GM12878 (cell line): ENCODE measurements around the gene KLHL34. TPM values are rescaled to one million over a fixed set of nuclear protein-coding genes. Genes with fewer than 3 reads are reported as not detected.

Experiments
- ATAC-seq: fragments of 200-7000 bp; cut with Tn5 transposase; 3 replicates; pipeline ENCODE4 v1.9.1; 2020; ENCODE audit warnings: mild to moderate bottlenecking, moderate library complexity
- BruUV-seq: library from RNA; stranded (reverse); fragments of 400-500 nt; replicated peaks from 2 replicates; lab custom pipeline; 2021; lab: Mats Ljungman, UMichigan
- CTCF ChIA-PET: fragments of 300-600 bp; sonication (Branson Sonifier 250); formaldehyde crosslinking; extraction: SDS; loops from one replicate; lab custom pipeline; 2021; ENCODE audit warnings: inconsistent platforms; lab: Yijun Ruan, JAX
- POLR2A ChIA-PET: fragments of 350-600 bp; formaldehyde crosslinking; extraction: SDS; loops from one replicate; lab custom pipeline; 2021; ENCODE audit warnings: inconsistent platforms; lab: Charles Lee
- RAD21 ChIA-PET: fragments of 300-600 bp; sonication (Branson Sonifier 250); formaldehyde crosslinking; loops from one replicate; lab custom pipeline; 2023; ENCODE audit warnings: antibody characterized with exemption; ENCODE audit not compliant: unreplicated experiment; lab: Charles Lee
- SMC1A ChIA-PET: fragments of 300-600 bp; sonication (Branson Sonifier 250); formaldehyde crosslinking; loops from one replicate; lab custom pipeline; 2023; ENCODE audit not compliant: unreplicated experiment, uncharacterized antibody; lab: Charles Lee
- DNase-seq: peaks from one replicate; pipeline ENCODE4 v3.0.0-alpha.2; 2011; ENCODE audit warnings: low read depth, low spot score
- FAIRE-seq: peaks from 3 replicates; lab custom pipeline; 2011; peaks lifted over from hg19 to GRCh38; lab: Jason Lieb, UNC
- H2AFZ ChIP-seq: 2 replicates; pipeline ENCODE4 v1.6.0; 2011; ENCODE audit warnings: low read depth, low read length, control low read depth; ENCODE audit not compliant: control insufficient read depth
- H3K27ac ChIP-seq: 2 replicates; pipeline ENCODE4 v1.5.1; 2011; ENCODE audit warnings: control low read depth; ENCODE audit not compliant: control insufficient read depth, insufficient read depth
- H3K27me3 ChIP-seq, 2 experiments: replicated peaks in 1 of 2; 2 replicates each; pipeline versions ENCODE4 v1.6.0 to v1.6.1; 2011; ENCODE audit warnings: low read length in 1 of 2; ENCODE audit not compliant: control insufficient read depth in 2 of 2, insufficient read depth in 2 of 2
- H3K36me3 ChIP-seq, 2 experiments: 2 replicates each; pipeline ENCODE4 v1.5.1; 2011; ENCODE audit warnings: low read length in 1 of 2; ENCODE audit not compliant: control insufficient read depth in 2 of 2, insufficient read depth in 2 of 2
- H3K4me1 ChIP-seq: 2 replicates; pipeline ENCODE4 v1.6.1; 2011; ENCODE audit warnings: mild to moderate bottlenecking, low read length, moderate library complexity, mixed read lengths; ENCODE audit not compliant: control insufficient read depth, insufficient read depth
- H3K4me2 ChIP-seq: 2 replicates; pipeline ENCODE4 v1.6.0; 2011; ENCODE audit warnings: control low read depth; ENCODE audit not compliant: control insufficient read depth, insufficient read depth
- H3K4me3 ChIP-seq: fragments of 200-600 bp; sonication (generic); 2 replicates; pipeline ENCODE4 v1.5.1; 2016
- H3K79me2 ChIP-seq: 2 replicates; pipeline ENCODE4 v1.6.0; 2011; ENCODE audit warnings: low read length; ENCODE audit not compliant: control insufficient read depth, insufficient read depth
- H3K9ac ChIP-seq: 2 replicates; pipeline ENCODE4 v1.8.0; 2011; ENCODE audit warnings: low read length, control low read depth, mixed read lengths; ENCODE audit not compliant: control insufficient read depth, insufficient read depth
- H3K9me3 ChIP-seq: replicated peaks from 3 replicates; pipeline ENCODE4 v1.5.1; 2011; ENCODE audit warnings: mild to moderate bottlenecking, low read length; ENCODE audit not compliant: control insufficient read depth, insufficient read depth
- H4K20me1 ChIP-seq: 2 replicates; pipeline ENCODE4 v1.6.0; 2011; ENCODE audit not compliant: control insufficient read depth, insufficient read depth
- CBX5 ChIP-seq: sonication (generic); IDR thresholded peaks from 2 replicates; pipeline ENCODE4 v1.6.1; 2016; ENCODE audit warnings: low read depth, moderate library complexity, mild to moderate bottlenecking, inconsistent platforms
- CEBPZ ChIP-seq: fragments of 150-350 bp; IDR thresholded peaks from 2 replicates; pipeline ENCODE4 v1.6.1; 2016; ENCODE audit warnings: low read depth, low read length
- CHD2 ChIP-seq: IDR thresholded peaks from 2 replicates; pipeline ENCODE4 v1.6.1; 2011; ENCODE audit warnings: low read depth, low read length, improper control_type of control experiment, borderline replicate concordance
- ETV6 ChIP-seq, 2 experiments: fragments of 450-650 bp in 1 of 2; IDR thresholded peaks in 1 of 2; conservative IDR thresholded peaks in 1 of 2; 2 replicates each; pipeline ENCODE4 v1.6.1; 2014; ENCODE audit warnings: antibody characterized with exemption in 1 of 2, borderline replicate concordance in 1 of 2, low read depth in 1 of 2, mild to moderate bottlenecking in 1 of 2, moderate library complexity in 1 of 2
- KAT2A ChIP-seq: conservative IDR thresholded peaks from 2 replicates; pipeline ENCODE4 v1.6.1; 2011; ENCODE audit warnings: low read depth, low read length; ENCODE audit not compliant: control insufficient read depth
- MLLT1 ChIP-seq: fragments of 450-650 bp; IDR thresholded peaks from 2 replicates; pipeline ENCODE4 v1.6.1; 2016; ENCODE audit warnings: mild to moderate bottlenecking
- MTA3 ChIP-seq: IDR thresholded peaks from 2 replicates; pipeline ENCODE4 v1.6.1; 2012; ENCODE audit warnings: low read length, inconsistent platforms, borderline replicate concordance
- NFYA ChIP-seq: IDR thresholded peaks from 2 replicates; pipeline ENCODE4 v1.6.1; 2011; ENCODE audit warnings: low read depth, mild to moderate bottlenecking, low read length, improper control_type of control experiment, borderline replicate concordance
- POLR2AphosphoS2 ChIP-seq: IDR thresholded peaks from 2 replicates; pipeline ENCODE4 v1.6.1; 2011; ENCODE audit warnings: low read depth, mild to moderate bottlenecking, low read length, improper control_type of control experiment, moderate library complexity
- RB1 ChIP-seq: fragments of 450-650 bp; formaldehyde crosslinking; IDR thresholded peaks from 2 replicates; pipeline ENCODE4 v1.6.1; 2017; ENCODE audit warnings: mild to moderate bottlenecking, borderline replicate concordance
- RCOR1 ChIP-seq: conservative IDR thresholded peaks from 2 replicates; pipeline ENCODE4 v1.6.1; 2012; ENCODE audit warnings: low read depth, low read length, improper control_type of control experiment
- TCF3 ChIP-seq: IDR thresholded peaks from 2 replicates; pipeline ENCODE4 v1.6.1; 2012; ENCODE audit warnings: low read depth, mild to moderate bottlenecking, low read length, borderline replicate concordance; ENCODE audit not compliant: insufficient read depth
- ZZZ3 ChIP-seq: IDR thresholded peaks from 2 replicates; pipeline ENCODE4 v1.6.1; 2011; ENCODE audit warnings: low read depth; ENCODE audit not compliant: control insufficient read depth, insufficient read length
- WGBS: methylation state at CpG from one replicate; pipeline ENCODE4 v1.1.6; 2016; ENCODE audit warnings: low lambda C conversion rate; ENCODE audit not compliant: insufficient replicate concordance, insufficient coverage; ENCODE audit errors: missing lambda C conversion rate; 5-methylcytosine and 5-hydroxymethylcytosine counted together
- in situ Hi-C: fragments of 300-500 bp; cut with MboI; formaldehyde crosslinking; loops from 9 replicates; pipeline ENCODE4 v1.14.3; 2018; ENCODE audit warnings: mixed read lengths
- intact Hi-C: fragments of 100-400 bp; cut with micrococcal nuclease; formaldehyde crosslinking; loops from one replicate; pipeline ENCODE4 v1.14.2; 2022; ENCODE audit not compliant: unreplicated experiment
- polyA plus RNA-seq, 11 experiments: library from polyadenylated mRNA; depleted of rRNA in 4 of 11; unstranded in 6 of 11; stranded (reverse) in 5 of 11; fragments of >200 nt; fragmentation: Nextera tagmentation in 4 of 11; fragmentation: Illumina TruSeq in 1 of 11; extraction: Ambion mirVana in 4 of 11; extraction: Trizol in 1 of 11; gene quantifications; 1 replicate in 1 of 11; 2 replicates in 10 of 11; pipeline versions ENCODE4 v1.2.1 to v1.2.3, GENCODE V29; 2011 to 2016; ENCODE audit warnings: inconsistent platforms in 2 of 11, missing spikeins in 2 of 11, low read depth in 1 of 11
- total RNA-seq, 4 experiments: library from RNA; depleted of rRNA in 3 of 4; stranded (reverse); fragments of >200 nt in 3 of 4; fragmentation: Illumina TruSeq in 1 of 4; extraction: Trizol in 1 of 4; gene quantifications; 2 replicates each; pipeline versions ENCODE4 v1.2.1 to v1.2.3, GENCODE V29; 2013 to 2021
- TF ChIP-seq, protein P1 (sequence below): fragments of 450-650 bp; conservative IDR thresholded peaks from 2 replicates; pipeline ENCODE4 v1.6.1; 2017; ENCODE audit warnings: mild to moderate bottlenecking, moderate library complexity

Gene KLHL34
- total and polyA plus RNA-seq, 10 of the 15 experiments (the other 5 are each of a cell fraction or from before 2014, with no cell fraction given), result not detected

GRCh38 chrX:21610168-21610567 lies 48.0 kb downstream of the KLHL34 start:
- BruUV-seq, result no TSS peak
- in situ Hi-C loops, result no loop called here
- TF ChIP-seq RB1, result no peak
- TF ChIP-seq NFYA, result no peak
- no peak for TF ChIP-seq TCF3
- TF ChIP-seq CHD2, result no peak
- TF ChIP-seq MTA3, result no peak
- TF ChIP-seq MLLT1, result no peak
- TF ChIP-seq ETV6 (conservative IDR thresholded peaks at IDR 0.05 in 1 of 2, IDR thresholded peaks at IDR 0.05 in 1 of 2; ENCODE audit: borderline replicate concordance in 1 of 2, low read depth in 1 of 2), result no peak
- TF ChIP-seq ZZZ3, result no peak
- no peak for TF ChIP-seq CEBPZ
- TF ChIP-seq CBX5, result no peak
- no peak for TF ChIP-seq RCOR1
- TF ChIP-seq POLR2AphosphoS2, result no peak
- TF ChIP-seq, protein P1, sequence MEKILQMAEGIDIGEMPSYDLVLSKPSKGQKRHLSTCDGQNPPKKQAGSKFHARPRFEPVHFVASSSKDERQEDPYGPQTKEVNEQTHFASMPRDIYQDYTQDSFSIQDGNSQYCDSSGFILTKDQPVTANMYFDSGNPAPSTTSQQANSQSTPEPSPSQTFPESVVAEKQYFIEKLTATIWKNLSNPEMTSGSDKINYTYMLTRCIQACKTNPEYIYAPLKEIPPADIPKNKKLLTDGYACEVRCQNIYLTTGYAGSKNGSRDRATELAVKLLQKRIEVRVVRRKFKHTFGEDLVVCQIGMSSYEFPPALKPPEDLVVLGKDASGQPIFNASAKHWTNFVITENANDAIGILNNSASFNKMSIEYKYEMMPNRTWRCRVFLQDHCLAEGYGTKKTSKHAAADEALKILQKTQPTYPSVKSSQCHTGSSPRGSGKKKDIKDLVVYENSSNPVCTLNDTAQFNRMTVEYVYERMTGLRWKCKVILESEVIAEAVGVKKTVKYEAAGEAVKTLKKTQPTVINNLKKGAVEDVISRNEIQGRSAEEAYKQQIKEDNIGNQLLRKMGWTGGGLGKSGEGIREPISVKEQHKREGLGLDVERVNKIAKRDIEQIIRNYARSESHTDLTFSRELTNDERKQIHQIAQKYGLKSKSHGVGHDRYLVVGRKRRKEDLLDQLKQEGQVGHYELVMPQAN, result no peak
- TF ChIP-seq KAT2A, result no peak

More at GRCh38 chrX:21610168-21610567, 48.0 kb downstream of the KLHL34 start:
- no peaks in the 10 kb centered on the region for H3K9me3 ChIP-seq
- H3K27ac ChIP-seq, result no peak overlapping the region
- no peaks in the 10 kb centered on the region for H3K36me3 ChIP-seq
- SMC1A ChIA-PET, result no interaction called here
- H3K79me2 ChIP-seq, result no peaks in the 10 kb centered on the region
- CTCF ChIA-PET, result no interaction called here
- POLR2A ChIA-PET, result no interaction called here
- WGBS, result 100% methylated on average over 1 of the region's 1 CpG
- RAD21 ChIA-PET, result no interaction called here
- DNase-seq, result no peak
- no peak for FAIRE-seq
- ATAC-seq, result no peak
- no peaks in the 10 kb centered on the region for H3K4me1 ChIP-seq
- H3K9ac ChIP-seq, result no peak overlapping the region
- H3K4me2 ChIP-seq, result no peak overlapping the region
- no peak overlapping the region for H2AFZ ChIP-seq
- intact Hi-C loops, result loop anchor here (10.0 kb wide), 1 partner anchor 65 kb away; no protein-coding TSS in a partner anchor
- H3K4me3 ChIP-seq, result no peak overlapping the region
- H3K27me3 ChIP-seq, result no peaks in the 10 kb centered on the region
- no peaks in the 10 kb centered on the region for H4K20me1 ChIP-seq
